CD4-positive, alpha-beta T cell (primary cell): Measurements from ENCODE around the gene KRT28. TPM values are rescaled to one million over a fixed set of nuclear protein-coding genes. Genes with fewer than 3 reads are reported as not detected.

Experiments
- ATAC-seq: fragments of 200-7000 bp; cut with Tn5 transposase; one replicate; pipeline ENCODE4 v1.10.0; 2022; ENCODE audit warnings: mild to moderate bottlenecking; ENCODE audit not compliant: poor library complexity
- CTCF ChIA-PET: fragments of 350-600 bp; sonication (Branson Sonifier 250); formaldehyde crosslinking; loops from one replicate; lab custom pipeline; 2021; ENCODE audit warnings: antibody characterized with exemption, inconsistent platforms; lab: Charles Lee
- POLR2A ChIA-PET: fragments of 350-600 bp; sonication (Branson Sonifier 250); formaldehyde crosslinking; loops from one replicate; lab custom pipeline; 2021; ENCODE audit warnings: antibody characterized with exemption, inconsistent platforms; lab: Charles Lee
- DNase-seq, 14 experiments: peaks; one replicate each; pipeline ENCODE4 v3.0.0-alpha.2; 2013 to 2020; ENCODE audit warnings: mixed read lengths in 2 of 14
- H3K27ac ChIP-seq, 2 donors: one replicate each; pipeline versions ENCODE4 v1.5.1 to v1.7.0; 2013; ENCODE audit warnings: low read length in 2 of 2, low read depth in 1 of 2, mild to moderate bottlenecking in 1 of 2
- H3K27me3 ChIP-seq, 2 experiments: 1 replicate in 1 of 2; 2 replicates in 1 of 2; pipeline versions ENCODE4 v1.6.1 to v1.7.0; 2013; ENCODE audit warnings: low read length in 2 of 2, control low read depth in 1 of 2, mild to moderate bottlenecking in 1 of 2, moderate library complexity in 1 of 2; ENCODE audit not compliant: insufficient read depth in 2 of 2, control insufficient read depth in 1 of 2
- H3K36me3 ChIP-seq: one replicate; pipeline ENCODE4 v1.6.1; 2013; ENCODE audit warnings: low read length, control low read depth; ENCODE audit not compliant: insufficient read depth
- H3K4me1 ChIP-seq: one replicate; pipeline ENCODE4 v1.6.1; 2013; ENCODE audit warnings: low read length, control low read depth; ENCODE audit not compliant: insufficient read depth
- H3K4me3 ChIP-seq: one replicate; pipeline ENCODE4 v1.5.1; 2013; ENCODE audit warnings: mild to moderate bottlenecking, low read length, moderate library complexity
- H3K9me3 ChIP-seq, 2 experiments: 1 replicate in 1 of 2; 2 replicates in 1 of 2; pipeline versions ENCODE4 v1.6.1 to v1.7.0; 2013; ENCODE audit warnings: low read length in 2 of 2, mild to moderate bottlenecking in 2 of 2, control low read depth in 1 of 2, moderate library complexity in 1 of 2; ENCODE audit not compliant: control insufficient read depth in 1 of 2, insufficient read depth in 1 of 2
- H3K27ac Mint-ChIP-seq: one replicate; pipeline ENCODE4 v1.8.0; 2020; ENCODE audit warnings: mixed read lengths
- H3K27me3 Mint-ChIP-seq: one replicate; pipeline ENCODE4 v1.8.0; 2021; ENCODE audit warnings: mixed read lengths
- H3K36me3 Mint-ChIP-seq: one replicate; pipeline ENCODE4 v1.8.0; 2021; ENCODE audit warnings: low read depth, mixed read lengths
- H3K4me1 Mint-ChIP-seq: one replicate; pipeline ENCODE4 v1.8.0; 2021; ENCODE audit warnings: low read depth, mixed read lengths
- H3K4me3 Mint-ChIP-seq: one replicate; pipeline ENCODE4 v1.8.0; 2020; ENCODE audit warnings: mild to moderate bottlenecking, mixed read lengths
- H3K9me3 Mint-ChIP-seq: one replicate; pipeline ENCODE4 v1.8.0; 2020; ENCODE audit warnings: mixed read lengths
- CTCF ChIP-seq: fragments of 200-600 bp; IDR thresholded peaks from one replicate; pipeline ENCODE4 v1.8.0; 2022; ENCODE audit warnings: antibody characterized with exemption, mild to moderate bottlenecking
- intact Hi-C, 2 experiments: fragments of 100-400 bp; cut with DNase I in 1 of 2; cut with micrococcal nuclease in 1 of 2; formaldehyde crosslinking; loops; one replicate each; pipeline versions ENCODE4 v1.15.1 to v1.9.0; 2023 to 2025; cut with DNase I, micrococcal nuclease
- total RNA-seq, 174 experiments: library from RNA in 2 of 174; stranded (reverse) in 2 of 174; gene quantifications; one replicate each; pipeline ENCODE4 v1.2.3 and lab custom pipeline; 2021 to 2026

KRT28 gene
- total RNA-seq, 2 experiments from 2014 or later, result not detected

- Histone ChIP-seq H3K27me3 (peaks cover 34 to 45% of the 10 kb centered on the region in 2 experiments), H3K4me3 (peak overlapping the region; percentile 31), H3K36me3 (no peaks in the 10 kb centered on the region), H3K4me1 (no peaks in the 10 kb centered on the region), H3K27ac (no peak overlapping the region), H3K9me3 (peaks cover 0 to 5% of the 10 kb centered on the region in 2 experiments)
- DNase-seq (peak in 8 of 14 experiments; percentile 1 to 45 (median 20)), ATAC-seq (peak; percentile 76)
- CTCF ChIA-PET, result interaction anchor here (1.3 kb wide), 1 partner anchor 28 kb away, joined by 3 read pairs; no protein-coding TSS in a partner anchor
- TF ChIP-seq CTCF, result no peak
- H3K36me3 Mint-ChIP-seq, result no peaks in the 10 kb centered on the region
- H3K4me3 Mint-ChIP-seq, result peak overlapping the region; percentile 66
- intact Hi-C loops, result no loop called here
- H3K4me1 Mint-ChIP-seq, result no peaks in the 10 kb centered on the region
- no peak overlapping the region for H3K27ac Mint-ChIP-seq
- POLR2A ChIA-PET, result no interaction called here
- H3K9me3 Mint-ChIP-seq, result no peaks in the 10 kb centered on the region
- H3K27me3 Mint-ChIP-seq, result peaks cover 68% of the 10 kb centered on the region
These were observed 20.4 kb downstream of the KRT28 start for GRCh38 chr17:40779181-40779909.

- Mint-ChIP-seq H3K27ac (no peak overlapping the region), H3K27me3 (peaks cover 73% of the 10 kb centered on the region), H3K36me3 (no peaks in the 10 kb centered on the region), H3K9me3 (no peaks in the 10 kb centered on the region), H3K4me1 (no peaks in the 10 kb centered on the region), H3K4me3 (no peak overlapping the region)
- no peak overlapping the region for H3K27ac ChIP-seq
- H3K4me1 ChIP-seq, result no peaks in the 10 kb centered on the region
- ChIA-PET CTCF (no interaction called here), POLR2A (no interaction called here)
- peaks cover 34 to 45% of the 10 kb centered on the region in 2 experiments for H3K27me3 ChIP-seq
- ATAC-seq, result no peak
- no peaks in the 10 kb centered on the region for H3K36me3 ChIP-seq
- TF ChIP-seq CTCF, result no peak
- no peak overlapping the region for H3K4me3 ChIP-seq
- no peak for DNase-seq
- peaks cover 0 to 5% of the 10 kb centered on the region in 2 experiments for H3K9me3 ChIP-seq
- intact Hi-C loops, result no loop called here
These were observed 21.3 kb downstream of the KRT28 start for GRCh38 chr17:40778461-40778860.

GRCh38 chr17:40777971-40778370 is 21.8 kb downstream of the KRT28 start:
- TF ChIP-seq CTCF, result no peak
- Histone ChIP-seq H3K9me3 (peaks cover 0 to 5% of the 10 kb centered on the region in 2 experiments), H3K4me3 (no peak overlapping the region), H3K36me3 (no peaks in the 10 kb centered on the region), H3K4me1 (no peaks in the 10 kb centered on the region), H3K27me3 (peaks cover 34 to 45% of the 10 kb centered on the region in 2 experiments), H3K27ac (no peak overlapping the region)
- ChIA-PET CTCF (no interaction called here), POLR2A (no interaction called here)
- no peak for ATAC-seq
- Mint-ChIP-seq H3K27me3 (peaks cover 74% of the 10 kb centered on the region), H3K9me3 (no peaks in the 10 kb centered on the region), H3K4me1 (no peaks in the 10 kb centered on the region), H3K4me3 (no peak overlapping the region), H3K27ac (no peak overlapping the region), H3K36me3 (no peaks in the 10 kb centered on the region)
- no peak for DNase-seq
- intact Hi-C loops, result no loop called here
